Measurements from ENCODE around the gene NFIA.

DNA sequence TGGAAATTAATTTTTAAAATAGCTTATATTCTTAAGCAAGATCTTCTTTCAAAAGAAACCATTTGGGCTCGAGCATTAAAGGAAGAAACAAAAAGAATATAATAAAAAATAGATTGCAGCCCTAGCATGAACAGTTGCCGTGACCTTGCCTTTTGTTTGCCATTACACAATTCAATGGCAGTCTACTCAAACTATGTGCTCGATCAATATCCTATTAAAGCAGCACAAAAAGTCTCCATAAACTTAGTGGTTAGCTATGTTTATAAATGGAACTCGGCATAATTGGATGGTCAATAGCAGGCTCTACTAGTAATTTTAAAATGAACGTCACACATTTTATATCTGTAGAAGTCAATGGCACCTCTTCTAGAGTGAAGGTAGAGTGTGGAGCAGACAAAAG lies 256.5 kb downstream of the NFIA start:
- TF ChIP-seq REST (IDR thresholded peaks at IDR 0.05; ENCODE audit: insufficient read depth in 1 of 2, low read depth in 2 of 2, low read length in 1 of 2) (no peak), SIN3A (IDR thresholded peaks at IDR 0.05; ENCODE audit: borderline replicate concordance, insufficient read depth, low read depth, low read length) (no peak), POLR2AphosphoS5 (IDR thresholded peaks at IDR 0.05; ENCODE audit: low read depth, low read length) (no peak)
- TF ChIP-seq, protein P1, sequence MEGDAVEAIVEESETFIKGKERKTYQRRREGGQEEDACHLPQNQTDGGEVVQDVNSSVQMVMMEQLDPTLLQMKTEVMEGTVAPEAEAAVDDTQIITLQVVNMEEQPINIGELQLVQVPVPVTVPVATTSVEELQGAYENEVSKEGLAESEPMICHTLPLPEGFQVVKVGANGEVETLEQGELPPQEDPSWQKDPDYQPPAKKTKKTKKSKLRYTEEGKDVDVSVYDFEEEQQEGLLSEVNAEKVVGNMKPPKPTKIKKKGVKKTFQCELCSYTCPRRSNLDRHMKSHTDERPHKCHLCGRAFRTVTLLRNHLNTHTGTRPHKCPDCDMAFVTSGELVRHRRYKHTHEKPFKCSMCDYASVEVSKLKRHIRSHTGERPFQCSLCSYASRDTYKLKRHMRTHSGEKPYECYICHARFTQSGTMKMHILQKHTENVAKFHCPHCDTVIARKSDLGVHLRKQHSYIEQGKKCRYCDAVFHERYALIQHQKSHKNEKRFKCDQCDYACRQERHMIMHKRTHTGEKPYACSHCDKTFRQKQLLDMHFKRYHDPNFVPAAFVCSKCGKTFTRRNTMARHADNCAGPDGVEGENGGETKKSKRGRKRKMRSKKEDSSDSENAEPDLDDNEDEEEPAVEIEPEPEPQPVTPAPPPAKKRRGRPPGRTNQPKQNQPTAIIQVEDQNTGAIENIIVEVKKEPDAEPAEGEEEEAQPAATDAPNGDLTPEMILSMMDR (IDR thresholded peaks at IDR 0.05), result no peak

All from Panc1 (cell line).